Stimulated activated CD4-positive, alpha-beta T cell treated with anti-CD3 and anti-CD28 coated beads, Interleukin-1b, Interleukin-23, amount 100 ng/mL, for 1 hour (primary cell): ENCODE data around the gene FLNA.
"Not testable (repeated sequence)": the region's sequence is repeated elsewhere in the genome, so short reads cannot be mapped to it uniquely, and the experiment has no call there.

Experiments used
- DNase-seq, 2 donors: peaks; one replicate each; pipeline ENCODE4 v3.0.0-alpha.2; 2020; ENCODE audit warnings: low read depth in 2 of 2

FLNA gene

GRCh38 chrX:154399527-154400368 is 25.3 kb upstream of the FLNA start:
- DNase-seq, result no peak

- peak; percentile 56 to 59 for DNase-seq
Measured at GRCh38 chrX:154398668-154399526, 24.5 kb upstream of the FLNA start.

GRCh38 chrX:154397888-154398667 is 23.6 kb upstream of the FLNA start, which contains the start of gene RPL10:
Gene RPL10, plus strand, starts transcription at chrX:154398377. Its CDS starts 143 bp downstream, at chrX:154398520.
- DNase-seq, result peak; percentile 62 to 74

- peak in 1 of 2 donors; percentile 39 for DNase-seq
Measured at GRCh38 chrX:154396973-154397887, 22.8 kb upstream of the FLNA start.

- DNase-seq, result not testable (repeated sequence)
Measured at GRCh38 chrX:154396363-154396762, 21.9 kb upstream of the FLNA start.

- not testable (repeated sequence) for DNase-seq
Measured at GRCh38 chrX:154389812-154390747, 15.6 kb upstream of the FLNA start.

- not testable (repeated sequence) for DNase-seq
Measured at GRCh38 chrX:154388649-154389048, 14.2 kb upstream of the FLNA start.

GRCh38 chrX:154388094-154388493 is 13.7 kb upstream of the FLNA start:
- not testable (repeated sequence) for DNase-seq

- DNase-seq, result no peak
Measured at GRCh38 chrX:154384284-154384892, 10.0 kb upstream of the FLNA start.

- no peak for DNase-seq
Measured at GRCh38 chrX:154383359-154384283, 9.2 kb upstream of the FLNA start.

- no peak for DNase-seq
Measured at GRCh38 chrX:154382483-154383069, 8.1 kb upstream of the FLNA start.

- no peak for DNase-seq
Measured at GRCh38 chrX:154381271-154381670, 6.8 kb upstream of the FLNA start.

- no peak for DNase-seq
Measured at GRCh38 chrX:154380787-154381186, 6.4 kb upstream of the FLNA start.

GRCh38 chrX:154380153-154380552 is 5.7 kb upstream of the FLNA start:
- DNase-seq, result no peak

- no peak for DNase-seq
Measured at GRCh38 chrX:154379569-154379951, 5.1 kb upstream of the FLNA start.

- peak; percentile 86 to 96 for DNase-seq
Measured at GRCh38 chrX:154378799-154379568, 4.5 kb upstream of the FLNA start, which contains the start of gene EMD. Gene EMD, plus strand, starts transcription at chrX:154379295. Its CDS starts 190 bp downstream, at chrX:154379485.
